ENCODE results near the gene QPCTL. TPM values are rescaled to one million over a fixed set of nuclear protein-coding genes. Genes with fewer than 3 reads are reported as not detected.
A peak's percentile ranks its signal among the peaks of the same experiment; 100 is the strongest.
"Not testable (repeated sequence)": the region's sequence is repeated elsewhere in the genome, so short reads cannot be mapped to it uniquely, and the experiment has no call there.

Gene QPCTL
- polyA plus RNA-seq, 1 of the 3 experiments (the other 2 are of a cell fraction): 17.6 TPM

GRCh38 chr19:45720065-45720464 is 27.6 kb downstream of the QPCTL start:
- POLR2A ChIA-PET: not testable (repeated sequence)

GRCh38 chr19:45728683-45729082 is 36.2 kb downstream of the QPCTL start:
- POLR2A ChIA-PET, CTCF ChIA-PET: not testable (repeated sequence)

More at GRCh38 chr19:45720065-45720464, 27.6 kb downstream of the QPCTL start:
- H3K4me3 ChIP-seq (ENCODE audit: low read depth in 2 of 2, low read length in 1 of 2); H3K9me3 ChIP-seq; H2AFZ ChIP-seq (ENCODE audit: low read depth); H3K27me3 ChIP-seq (ENCODE audit: insufficient read depth); H4K20me1 ChIP-seq (ENCODE audit: insufficient read depth); H3K4me2 ChIP-seq; H3K9ac ChIP-seq; DNase-seq; H3K27ac ChIP-seq (ENCODE audit: low read depth in 2 of 2, low read length in 1 of 2); H3K9me2 ChIP-seq; H3K4me1 ChIP-seq (ENCODE audit: control insufficient read depth in 1 of 2, insufficient read depth in 2 of 2, low read depth in 1 of 2, low read length in 1 of 2): not testable (repeated sequence)
- CTCF ChIA-PET: interaction anchor here (1.9 kb wide), 1 partner anchor 28 kb away, joined by 5 read pairs; the partner anchor contains the start of gene QPCTL
- WGBS (ENCODE audit: low lambda C conversion rate): 98% methylated on average over 11 of the region's 11 CpGs
- Histone ChIP-seq H3K79me2 (ENCODE audit: insufficient read depth) (peaks cover 85% of the 10 kb centered on the region), H3K36me3 (replicated peaks in 1 of 2; ENCODE audit: control insufficient read depth in 1 of 2, insufficient read depth in 2 of 2, low read length in 1 of 2) (peaks cover 4 to 30% of the 10 kb centered on the region in 2 experiments), H3F3A (replicated peaks; ENCODE audit: insufficient read depth) (peaks cover 42% of the 10 kb centered on the region)

GRCh38 chr19:45729800-45730290 is 37.4 kb downstream of the QPCTL start:
- Histone ChIP-seq H3K27ac (ENCODE audit: low read depth in 2 of 2, low read length in 1 of 2) (peak overlapping the region in 1 of 2 experiments; percentile 23; a peak in 2 of 4 replicates), H3F3A (replicated peaks; ENCODE audit: insufficient read depth) (no peaks in the 10 kb centered on the region), H3K4me2 (peak overlapping the region; percentile 93), H3K79me2 (ENCODE audit: insufficient read depth) (peaks cover 62% of the 10 kb centered on the region), H3K36me3 (replicated peaks in 1 of 2; ENCODE audit: control insufficient read depth in 1 of 2, insufficient read depth in 2 of 2, low read length in 1 of 2) (no peaks in the 10 kb centered on the region), H3K4me3 (ENCODE audit: low read depth in 2 of 2, low read length in 1 of 2) (peak overlapping the region; percentile 67 to 77), H3K27me3 (ENCODE audit: insufficient read depth) (no peaks in the 10 kb centered on the region), H4K20me1 (ENCODE audit: insufficient read depth) (no peaks in the 10 kb centered on the region), H3K4me1 (ENCODE audit: control insufficient read depth in 1 of 2, insufficient read depth in 2 of 2, low read depth in 1 of 2, low read length in 1 of 2) (peaks cover 0 to 3% of the 10 kb centered on the region in 2 experiments; a peak in 1 of 4 replicates), H2AFZ (ENCODE audit: low read depth) (no peak overlapping the region), H3K9ac (peak overlapping the region; percentile 81), H3K9me3 (no peaks in the 10 kb centered on the region), H3K9me2 (no peaks in the 10 kb centered on the region)
- no peak for DNase-seq
- ChIA-PET POLR2A (interaction anchor here (1.2 to 2.0 kb wide), 5 partner anchors 11 to 637 kb away, joined by 3 to 9 read pairs (median 4); partner anchors contain the start of genes QPCTL and SNRPD2), CTCF (interaction anchor here (0.6 to 2.1 kb wide), 11 partner anchors 11 to 160 kb away, joined by 3 to 10 read pairs (median 3); partner anchors contain the start of genes QPCTL, SIX5 and SNRPD2)
- no peak for TF ChIP-seq TAF1 (IDR thresholded peaks at IDR 0.05; ENCODE audit: borderline replicate concordance, low read depth, low read length)
- TF ChIP-seq FOSL2 (IDR thresholded peaks at IDR 0.05; ENCODE audit: borderline replicate concordance, low read depth): no peak
- no peak for TF ChIP-seq YY1 (IDR thresholded peaks at IDR 0.05; ENCODE audit: low read depth)
- no peak for TF ChIP-seq RFX5 (IDR thresholded peaks at IDR 0.05; ENCODE audit: low read length)
- TF ChIP-seq JUND (IDR thresholded peaks at IDR 0.05): no peak
- TF ChIP-seq, protein P1, sequence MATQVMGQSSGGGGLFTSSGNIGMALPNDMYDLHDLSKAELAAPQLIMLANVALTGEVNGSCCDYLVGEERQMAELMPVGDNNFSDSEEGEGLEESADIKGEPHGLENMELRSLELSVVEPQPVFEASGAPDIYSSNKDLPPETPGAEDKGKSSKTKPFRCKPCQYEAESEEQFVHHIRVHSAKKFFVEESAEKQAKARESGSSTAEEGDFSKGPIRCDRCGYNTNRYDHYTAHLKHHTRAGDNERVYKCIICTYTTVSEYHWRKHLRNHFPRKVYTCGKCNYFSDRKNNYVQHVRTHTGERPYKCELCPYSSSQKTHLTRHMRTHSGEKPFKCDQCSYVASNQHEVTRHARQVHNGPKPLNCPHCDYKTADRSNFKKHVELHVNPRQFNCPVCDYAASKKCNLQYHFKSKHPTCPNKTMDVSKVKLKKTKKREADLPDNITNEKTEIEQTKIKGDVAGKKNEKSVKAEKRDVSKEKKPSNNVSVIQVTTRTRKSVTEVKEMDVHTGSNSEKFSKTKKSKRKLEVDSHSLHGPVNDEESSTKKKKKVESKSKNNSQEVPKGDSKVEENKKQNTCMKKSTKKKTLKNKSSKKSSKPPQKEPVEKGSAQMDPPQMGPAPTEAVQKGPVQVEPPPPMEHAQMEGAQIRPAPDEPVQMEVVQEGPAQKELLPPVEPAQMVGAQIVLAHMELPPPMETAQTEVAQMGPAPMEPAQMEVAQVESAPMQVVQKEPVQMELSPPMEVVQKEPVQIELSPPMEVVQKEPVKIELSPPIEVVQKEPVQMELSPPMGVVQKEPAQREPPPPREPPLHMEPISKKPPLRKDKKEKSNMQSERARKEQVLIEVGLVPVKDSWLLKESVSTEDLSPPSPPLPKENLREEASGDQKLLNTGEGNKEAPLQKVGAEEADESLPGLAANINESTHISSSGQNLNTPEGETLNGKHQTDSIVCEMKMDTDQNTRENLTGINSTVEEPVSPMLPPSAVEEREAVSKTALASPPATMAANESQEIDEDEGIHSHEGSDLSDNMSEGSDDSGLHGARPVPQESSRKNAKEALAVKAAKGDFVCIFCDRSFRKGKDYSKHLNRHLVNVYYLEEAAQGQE (IDR thresholded peaks at IDR 0.05; ENCODE audit: low read depth, low read length): no peak
- TF ChIP-seq, protein P2, sequence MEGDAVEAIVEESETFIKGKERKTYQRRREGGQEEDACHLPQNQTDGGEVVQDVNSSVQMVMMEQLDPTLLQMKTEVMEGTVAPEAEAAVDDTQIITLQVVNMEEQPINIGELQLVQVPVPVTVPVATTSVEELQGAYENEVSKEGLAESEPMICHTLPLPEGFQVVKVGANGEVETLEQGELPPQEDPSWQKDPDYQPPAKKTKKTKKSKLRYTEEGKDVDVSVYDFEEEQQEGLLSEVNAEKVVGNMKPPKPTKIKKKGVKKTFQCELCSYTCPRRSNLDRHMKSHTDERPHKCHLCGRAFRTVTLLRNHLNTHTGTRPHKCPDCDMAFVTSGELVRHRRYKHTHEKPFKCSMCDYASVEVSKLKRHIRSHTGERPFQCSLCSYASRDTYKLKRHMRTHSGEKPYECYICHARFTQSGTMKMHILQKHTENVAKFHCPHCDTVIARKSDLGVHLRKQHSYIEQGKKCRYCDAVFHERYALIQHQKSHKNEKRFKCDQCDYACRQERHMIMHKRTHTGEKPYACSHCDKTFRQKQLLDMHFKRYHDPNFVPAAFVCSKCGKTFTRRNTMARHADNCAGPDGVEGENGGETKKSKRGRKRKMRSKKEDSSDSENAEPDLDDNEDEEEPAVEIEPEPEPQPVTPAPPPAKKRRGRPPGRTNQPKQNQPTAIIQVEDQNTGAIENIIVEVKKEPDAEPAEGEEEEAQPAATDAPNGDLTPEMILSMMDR (IDR thresholded peaks at IDR 0.05): no peak
- 11% methylated on average over 9 of the region's 10 CpGs for WGBS (ENCODE audit: low lambda C conversion rate)

More at GRCh38 chr19:45728683-45729082, 36.2 kb downstream of the QPCTL start:
- H3K9ac ChIP-seq; H3K27me3 ChIP-seq (ENCODE audit: insufficient read depth); H3K36me3 ChIP-seq (replicated peaks in 1 of 2; ENCODE audit: control insufficient read depth in 1 of 2, insufficient read depth in 2 of 2, low read length in 1 of 2); H3K4me1 ChIP-seq (ENCODE audit: control insufficient read depth in 1 of 2, insufficient read depth in 2 of 2, low read depth in 1 of 2, low read length in 1 of 2); H3K4me2 ChIP-seq; H4K20me1 ChIP-seq (ENCODE audit: insufficient read depth); H3K9me2 ChIP-seq; H3K27ac ChIP-seq (ENCODE audit: low read depth in 2 of 2, low read length in 1 of 2); H3K4me3 ChIP-seq (ENCODE audit: low read depth in 2 of 2, low read length in 1 of 2); H3F3A ChIP-seq (replicated peaks; ENCODE audit: insufficient read depth); H3K9me3 ChIP-seq; DNase-seq; H2AFZ ChIP-seq (ENCODE audit: low read depth): not testable (repeated sequence)
- 95% methylated on average over 18 of the region's 18 CpGs for WGBS (ENCODE audit: low lambda C conversion rate)
- H3K79me2 ChIP-seq (ENCODE audit: insufficient read depth): peaks cover 73% of the 10 kb centered on the region

Data from SK-N-SH (cell line).